Epithelial cell of prostate (primary cell): ENCODE results near the gene SPP1.
"Not testable (repeated sequence)": the region's sequence is repeated elsewhere in the genome, so short reads cannot be mapped to it uniquely, and the experiment has no call there.

Source experiments
- DNase-seq: peaks from one replicate; pipeline ENCODE4 v3.0.0-alpha.2; 2011; ENCODE audit warnings: low read depth, low spot score
- H3K27ac ChIP-seq: fragments of 450-650 bp; 2 replicates; pipeline ENCODE4 v1.5.1; 2017; ENCODE audit warnings: mild to moderate bottlenecking

Gene SPP1

DNA sequence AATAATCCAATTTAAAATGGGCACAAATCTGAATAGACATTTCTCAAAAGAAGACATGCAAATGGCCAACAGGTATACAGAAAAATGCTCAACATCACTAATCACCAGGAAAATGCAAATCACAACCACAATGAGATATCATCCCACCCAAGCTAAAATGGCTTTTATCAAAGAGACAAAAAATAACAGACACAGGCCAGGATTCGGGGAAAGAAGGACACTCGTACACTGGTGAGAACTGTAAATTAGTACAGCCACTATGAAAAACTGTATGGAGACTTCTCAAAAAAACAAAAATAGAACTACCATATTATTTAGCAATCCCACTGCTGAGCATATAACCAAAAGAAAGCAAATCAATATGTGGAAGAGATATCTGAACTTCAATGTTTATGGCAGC, 8.5 kb downstream of the SPP1 start:
- no peak for DNase-seq
- no peak overlapping the region for H3K27ac ChIP-seq

GRCh38 chr4:87985097-87985886, 9.8 kb downstream of the SPP1 start:
- peak; percentile 10 for DNase-seq
- no peak overlapping the region for H3K27ac ChIP-seq

GRCh38 chr4:87985887-87986200, 10.3 kb downstream of the SPP1 start:
- DNase-seq: no peak
- H3K27ac ChIP-seq: no peak overlapping the region

DNA sequence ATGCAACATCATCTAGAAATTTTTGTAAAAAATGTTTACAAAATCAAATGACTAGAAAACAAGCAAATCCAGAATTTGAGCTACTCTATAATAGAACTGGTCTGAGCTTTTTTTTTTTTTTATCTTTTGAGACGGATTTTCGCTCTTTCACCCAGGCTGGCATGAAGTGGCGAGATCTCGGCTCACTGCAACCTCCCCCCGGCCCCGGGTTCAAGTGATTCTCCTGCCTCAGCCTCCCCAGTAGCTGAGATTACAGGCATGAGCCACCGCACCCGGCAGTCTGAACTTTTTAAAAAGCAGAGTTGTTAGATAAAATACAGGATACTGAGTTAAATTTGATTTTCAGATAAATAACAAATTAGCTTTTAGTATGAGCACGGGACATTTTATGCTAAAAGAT, 11.0 kb downstream of the SPP1 start:
- DNase-seq: no peak
- no peak overlapping the region for H3K27ac ChIP-seq

GRCh38 chr4:87989765-87990164, 14.3 kb downstream of the SPP1 start:
- no peak overlapping the region for H3K27ac ChIP-seq
- no peak for DNase-seq

- DNase-seq: no peak
These were observed 19.9 kb downstream of the SPP1 start for GRCh38 chr4:87995435-87995834.

GRCh38 chr4:87999191-87999691, 23.7 kb downstream of the SPP1 start:
- not testable (repeated sequence) for H3K27ac ChIP-seq, DNase-seq

More at GRCh38 chr4:87995435-87995834, 19.9 kb downstream of the SPP1 start:
- no peak overlapping the region for H3K27ac ChIP-seq

DNA sequence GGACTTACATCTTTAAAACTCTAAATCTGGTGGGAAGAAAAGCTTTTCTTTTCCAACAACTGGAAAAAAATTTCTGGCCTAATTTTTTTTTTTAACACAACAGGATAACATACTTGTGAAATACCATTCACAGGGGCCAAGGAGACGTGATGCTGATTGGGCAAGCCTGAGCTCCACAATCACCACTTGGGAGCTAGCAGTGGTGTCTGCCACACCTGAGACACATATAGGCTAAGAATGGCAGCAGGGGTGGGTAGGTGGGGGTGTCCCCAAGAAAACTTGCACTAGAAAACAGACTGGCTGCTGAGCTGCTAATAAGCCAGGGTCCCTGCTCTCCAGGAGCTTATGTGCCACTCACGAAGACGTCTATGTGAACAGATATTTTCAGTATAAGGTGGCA, 26.4 kb downstream of the SPP1 start:
- no peak for DNase-seq
- no peak overlapping the region for H3K27ac ChIP-seq

DNA sequence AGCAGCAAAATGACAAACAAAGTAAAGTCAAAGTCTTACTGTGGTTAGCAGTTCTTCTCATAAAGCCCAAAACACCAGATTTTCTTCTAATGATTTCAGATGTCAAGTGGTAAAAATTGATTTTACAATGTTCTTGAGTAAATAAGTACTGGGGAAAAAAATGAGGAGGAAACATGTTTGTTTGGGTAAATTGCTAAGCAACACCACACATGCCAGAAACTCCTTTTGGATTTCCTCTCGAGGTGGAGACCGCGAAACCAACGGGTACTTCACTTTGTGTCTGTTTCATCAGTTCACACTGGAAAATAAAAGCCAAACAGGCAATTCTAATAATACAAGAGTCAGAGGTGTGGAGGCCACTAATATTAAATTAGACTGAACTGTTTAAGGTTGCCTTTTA, 27.3 kb downstream of the SPP1 start:
- DNase-seq: no peak
- no peak overlapping the region for H3K27ac ChIP-seq

DNA sequence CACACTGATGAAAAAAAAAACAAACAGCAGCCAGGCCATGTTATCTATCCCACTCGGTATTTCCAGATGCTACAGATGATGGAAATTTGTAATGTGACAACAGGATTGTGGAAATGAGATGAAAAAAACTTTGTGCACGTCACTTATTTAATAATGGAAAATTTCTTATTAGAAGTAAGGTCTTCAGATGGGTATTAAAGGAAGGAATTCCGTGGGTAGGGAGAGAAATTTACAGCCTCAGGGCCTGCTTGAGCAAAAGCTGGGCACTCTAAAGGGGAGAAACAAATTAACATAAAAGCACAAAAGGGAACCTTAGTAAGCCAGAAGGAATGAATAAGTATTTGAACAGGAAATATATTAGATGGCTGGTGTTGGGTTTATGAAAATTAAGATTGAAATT, 27.7 kb downstream of the SPP1 start:
- H3K27ac ChIP-seq: no peak overlapping the region
- no peak for DNase-seq

DNA sequence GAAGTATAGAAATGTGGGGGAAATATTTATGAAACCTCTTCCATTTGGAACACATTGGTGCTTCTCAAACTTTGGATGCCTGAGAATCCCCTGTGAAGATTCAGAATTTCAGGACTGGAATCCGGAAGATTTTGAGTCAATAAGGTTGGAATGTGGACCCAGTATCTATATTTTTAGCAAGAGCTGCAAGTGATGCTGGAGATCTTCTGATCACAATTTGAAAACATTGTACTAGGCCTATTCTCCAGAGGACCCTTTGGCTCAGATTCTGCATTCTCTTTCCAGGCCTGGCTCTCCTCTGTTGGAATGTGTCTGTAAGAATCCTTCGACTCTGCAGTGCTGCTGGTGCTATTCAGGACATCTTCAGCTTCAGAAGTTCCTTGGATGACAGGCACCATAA, 29.6 kb downstream of the SPP1 start:
- DNase-seq: no peak
- H3K27ac ChIP-seq: no peak overlapping the region

DNA sequence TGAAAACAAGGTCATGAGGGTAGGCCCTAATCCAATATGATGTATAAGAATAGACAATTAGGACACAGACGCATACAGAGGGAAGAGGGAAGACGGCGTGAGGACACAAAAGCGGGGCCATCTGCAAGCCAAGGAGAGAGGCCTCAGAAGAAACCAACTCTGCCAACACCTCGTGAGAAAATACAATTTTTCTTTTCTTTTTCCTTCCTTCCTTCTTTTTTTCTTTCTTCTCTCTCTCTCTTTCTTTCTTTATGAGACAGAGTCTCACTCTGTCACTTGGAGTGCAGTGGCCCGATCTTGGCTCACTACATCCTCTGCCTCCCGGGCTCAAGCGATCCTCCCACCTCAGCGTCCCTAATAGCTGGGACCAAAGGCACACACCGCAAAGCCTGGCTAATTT, 30.4 kb downstream of the SPP1 start:
- no peak for DNase-seq
- H3K27ac ChIP-seq: no peak overlapping the region

- no peak for DNase-seq
- H3K27ac ChIP-seq: no peak overlapping the region
These were observed 31.4 kb downstream of the SPP1 start for GRCh38 chr4:88006956-88007303.

GRCh38 chr4:88007304-88008121, 32.0 kb downstream of the SPP1 start, which contains the start of gene PKD2:
PKD2 (plus strand) TSS chr4:88007635; CDS start chr4:88007734, 99 bp downstream.
- peak within 1 kb of the TSS; percentile 28 for H3K27ac ChIP-seq
- peak; percentile 22 for DNase-seq

DNA sequence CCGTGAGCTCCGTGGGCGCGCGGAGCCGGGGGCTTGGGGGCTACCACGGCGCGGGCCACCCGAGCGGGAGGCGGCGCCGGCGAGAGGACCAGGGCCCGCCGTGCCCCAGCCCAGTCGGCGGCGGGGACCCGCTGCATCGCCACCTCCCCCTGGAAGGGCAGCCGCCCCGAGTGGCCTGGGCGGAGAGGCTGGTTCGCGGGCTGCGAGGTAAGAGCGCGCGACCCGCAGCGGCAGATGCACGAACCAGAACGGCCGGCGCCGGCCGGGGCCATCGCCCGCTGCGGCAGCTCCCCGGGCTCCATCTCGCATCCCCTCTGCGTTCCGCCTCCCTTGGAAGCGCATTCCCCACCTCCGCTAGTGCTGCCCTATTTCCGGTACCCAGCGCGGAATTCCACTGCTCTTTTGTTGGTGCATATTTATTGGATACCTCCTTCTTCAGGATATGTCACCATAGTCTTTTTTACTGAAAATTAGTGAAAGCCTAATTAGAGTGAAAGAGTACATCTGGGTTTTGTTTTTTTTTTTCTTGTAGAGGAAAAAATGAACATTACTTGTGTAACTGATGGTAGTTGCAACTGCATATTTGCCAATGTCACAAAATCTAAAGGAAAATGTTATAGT, 32.7 kb downstream of the SPP1 start:
- peak overlapping the region; percentile 28 for H3K27ac ChIP-seq
- DNase-seq: no peak

GRCh38 chr4:88008743-88009171, 33.2 kb downstream of the SPP1 start:
- DNase-seq: no peak
- H3K27ac ChIP-seq: no peak overlapping the region

DNA sequence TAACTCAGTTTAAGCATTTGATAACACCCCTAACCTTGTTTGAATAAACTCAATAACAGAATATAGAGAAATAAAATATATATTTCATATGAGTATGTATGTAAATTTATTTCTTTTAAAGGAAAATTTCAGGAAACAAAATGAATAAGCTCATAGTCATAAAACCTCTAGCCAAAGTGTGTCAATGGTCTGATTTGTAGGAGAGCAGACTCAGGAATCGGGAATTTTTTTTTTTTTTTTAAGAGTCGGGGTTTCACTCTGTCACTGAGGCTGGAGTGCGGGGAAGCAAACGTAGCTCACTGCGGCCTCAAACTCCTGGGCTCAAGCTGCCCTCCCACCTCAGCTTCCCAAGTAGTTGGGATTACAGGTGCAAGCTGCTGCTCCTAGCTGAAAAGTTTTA, 34.4 kb downstream of the SPP1 start:
- H3K27ac ChIP-seq: no peak overlapping the region
- DNase-seq: no peak

GRCh38 chr4:88010966-88011365, 35.5 kb downstream of the SPP1 start:
- H3K27ac ChIP-seq: no peak overlapping the region
- DNase-seq: no peak

GRCh38 chr4:88012647-88013046, 37.1 kb downstream of the SPP1 start:
- no peak overlapping the region for H3K27ac ChIP-seq
- DNase-seq: no peak

DNA sequence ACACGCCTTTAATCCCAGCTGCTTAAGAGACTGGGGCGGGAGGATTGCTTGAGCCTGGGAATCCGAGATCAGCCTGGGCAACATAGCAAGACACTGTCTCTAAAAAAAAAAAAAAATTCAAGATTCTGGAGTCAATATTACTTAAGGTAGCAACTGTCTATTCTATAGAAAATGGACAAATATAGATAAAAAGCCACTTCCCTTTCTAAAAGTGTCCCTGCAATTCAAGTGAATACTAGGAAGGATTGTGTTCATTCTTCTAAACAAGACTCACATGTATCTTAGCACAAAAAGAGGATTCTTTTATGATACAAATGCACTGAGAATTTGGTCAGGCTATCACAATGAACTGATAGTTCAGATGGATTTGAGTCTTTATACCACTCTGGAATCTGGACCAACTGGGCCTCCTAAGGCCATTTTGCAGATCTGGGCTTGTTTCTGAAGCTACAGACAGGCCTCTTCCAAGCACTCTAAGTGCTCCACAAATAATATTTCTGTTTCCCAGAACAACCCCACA, 38.9 kb downstream of the SPP1 start:
- no peak for DNase-seq

More for the DNA sequence above, 38.9 kb downstream of the SPP1 start:
- no peak overlapping the region for H3K27ac ChIP-seq
